ENCODE results near the gene WDR31. TPM values are rescaled to one million over a fixed set of nuclear protein-coding genes. Genes with fewer than 3 reads are reported as not detected.
A peak's percentile ranks its signal among the peaks of the same experiment; 100 is the strongest.

WDR31 gene
- total RNA-seq, 4 donors from 2014 or later: 1.3 to 2.8 (median 2.1) TPM

DNA sequence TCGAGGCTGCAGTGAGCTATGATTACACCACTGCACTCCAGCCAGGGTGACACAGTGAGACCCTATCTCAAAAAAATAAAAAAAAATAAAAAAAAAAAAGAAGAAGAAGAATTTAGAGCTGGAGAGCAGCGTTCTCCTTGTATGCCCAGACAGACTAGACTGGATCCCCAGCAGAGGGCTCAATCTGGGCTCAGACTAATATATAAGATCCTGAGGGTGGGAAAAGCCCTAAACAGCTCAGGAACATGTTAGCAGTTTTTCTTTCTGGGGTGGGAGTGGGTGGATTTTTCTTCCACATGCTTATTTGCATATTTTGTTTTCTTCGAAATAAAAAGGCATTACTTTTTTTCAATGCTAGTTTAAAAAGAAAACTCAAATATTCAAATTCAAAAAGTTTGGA is 8.4 kb upstream of the WDR31 start:
- TF ChIP-seq POLR2AphosphoS5 (IDR thresholded peaks at IDR 0.05) (no peak), EP300 (IDR thresholded peaks at IDR 0.05) (no peak), POLR2A (IDR thresholded peaks at IDR 0.05; ENCODE audit: low read depth) (no peak), CTCF (IDR thresholded peaks at IDR 0.05) (no peak)
- WGBS: 85% methylated on average over 3 of the region's 3 CpGs
- intact Hi-C loops (cut with DNase I): loop anchor here (10.0 kb wide), 1 partner anchor 56 kb away; the partner anchor contains the start of gene ALAD
- no peaks in the 10 kb centered on the region for H3K36me3 ChIP-seq
- H3K4me1 ChIP-seq: peaks cover 8 to 29% (median 25%) of the 10 kb centered on the region in 4 donors
- H3K4me3 ChIP-seq: no peak overlapping the region
- DNase-seq (ENCODE audit: extremely low spot score): no peak
- peaks cover 0 to 40% (median 10%) of the 10 kb centered on the region in 4 donors for H3K27me3 ChIP-seq
- no peak overlapping the region for H3K27ac ChIP-seq (replicated peaks in 1 of 4)
- H3K9me3 ChIP-seq: no peaks in the 10 kb centered on the region

DNA sequence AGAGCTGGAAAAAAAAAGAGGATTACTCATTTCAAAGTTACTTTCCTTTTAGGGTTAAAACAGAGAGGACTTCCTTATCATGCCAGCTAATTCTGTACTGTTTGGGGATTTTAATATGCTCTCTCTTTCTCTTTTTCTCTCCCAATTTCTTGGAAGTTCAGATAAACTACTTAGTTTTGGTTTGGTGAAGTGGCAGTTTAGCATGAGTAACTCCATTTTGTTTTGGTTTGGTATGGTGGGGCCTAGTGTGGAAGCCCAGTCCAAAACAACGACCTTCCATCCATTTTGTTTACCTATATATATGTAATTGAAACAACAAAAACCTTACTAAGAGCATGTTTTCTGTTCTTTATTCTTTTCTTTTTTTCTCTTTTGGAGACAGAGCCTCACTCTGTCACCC is 5.6 kb upstream of the WDR31 start:
- Histone ChIP-seq H3K27ac (replicated peaks in 1 of 4) (peak overlapping the region in 1 of 4 donors; percentile 86), H3K4me3 (no peak overlapping the region), H3K4me1 (peaks cover 11 to 34% (median 33%) of the 10 kb centered on the region in 4 donors), H3K36me3 (no peaks in the 10 kb centered on the region), H3K27me3 (peaks cover 0 to 15% (median 6%) of the 10 kb centered on the region in 4 donors), H3K9me3 (no peaks in the 10 kb centered on the region)
- 87% methylated on average over 1 of the region's 1 CpG for WGBS
- intact Hi-C loops (cut with DNase I): loop anchor here (10.0 kb wide), 1 partner anchor 59 kb away; the partner anchor contains the start of gene ALAD
- no peak for DNase-seq (ENCODE audit: extremely low spot score)
- TF ChIP-seq POLR2AphosphoS5 (IDR thresholded peaks at IDR 0.05) (no peak), POLR2A (IDR thresholded peaks at IDR 0.05; ENCODE audit: low read depth) (no peak), CTCF (IDR thresholded peaks at IDR 0.05) (no peak), EP300 (IDR thresholded peaks at IDR 0.05) (no peak)

GRCh38 chr9:113345190-113345589 is 5.1 kb upstream of the WDR31 start:
- WGBS: 90% methylated on average over 2 of the region's 2 CpGs
- Histone ChIP-seq H3K27me3 (peaks cover 0 to 10% (median 3%) of the 10 kb centered on the region in 4 donors), H3K9me3 (no peaks in the 10 kb centered on the region), H3K27ac (replicated peaks in 1 of 4) (peak overlapping the region in 1 of 4 donors; percentile 86), H3K36me3 (no peaks in the 10 kb centered on the region), H3K4me1 (peaks cover 14 to 32% (median 31%) of the 10 kb centered on the region in 4 donors), H3K4me3 (no peak overlapping the region)
- no peak for DNase-seq (ENCODE audit: extremely low spot score)
- intact Hi-C loops (cut with DNase I): loop anchor here (10.0 kb wide), 1 partner anchor 60 kb away; the partner anchor contains the start of gene ALAD
- no peak for TF ChIP-seq CTCF (IDR thresholded peaks at IDR 0.05)
- no peak for TF ChIP-seq EP300 (IDR thresholded peaks at IDR 0.05)
- TF ChIP-seq POLR2A (IDR thresholded peaks at IDR 0.05; ENCODE audit: low read depth): no peak
- TF ChIP-seq POLR2AphosphoS5 (IDR thresholded peaks at IDR 0.05): no peak

GRCh38 chr9:113343732-113344231 is 3.7 kb upstream of the WDR31 start:
- no peaks in the 10 kb centered on the region for H3K9me3 ChIP-seq
- WGBS: 39% methylated on average over 1 of the region's 1 CpG
- peak overlapping the region; percentile 67 to 86 (median 74) for H3K27ac ChIP-seq (replicated peaks in 1 of 4)
- peak; percentile 96 for DNase-seq (ENCODE audit: extremely low spot score)
- peaks cover 19 to 30% (median 29%) of the 10 kb centered on the region in 4 donors for H3K4me1 ChIP-seq
- H3K4me3 ChIP-seq: no peak overlapping the region
- intact Hi-C loops (cut with DNase I): loop anchor here (5.0 to 10.0 kb wide), 2 partner anchors 34 to 61 kb away; partner anchors contain the start of genes ALAD and HDHD3
- no peaks in the 10 kb centered on the region for H3K27me3 ChIP-seq
- TF ChIP-seq EP300 (IDR thresholded peaks at IDR 0.05) (peak; percentile 34), POLR2AphosphoS5 (IDR thresholded peaks at IDR 0.05) (peak; percentile 53 to 54), POLR2A (IDR thresholded peaks at IDR 0.05; ENCODE audit: low read depth) (no peak)
- H3K36me3 ChIP-seq: no peaks in the 10 kb centered on the region

DNA sequence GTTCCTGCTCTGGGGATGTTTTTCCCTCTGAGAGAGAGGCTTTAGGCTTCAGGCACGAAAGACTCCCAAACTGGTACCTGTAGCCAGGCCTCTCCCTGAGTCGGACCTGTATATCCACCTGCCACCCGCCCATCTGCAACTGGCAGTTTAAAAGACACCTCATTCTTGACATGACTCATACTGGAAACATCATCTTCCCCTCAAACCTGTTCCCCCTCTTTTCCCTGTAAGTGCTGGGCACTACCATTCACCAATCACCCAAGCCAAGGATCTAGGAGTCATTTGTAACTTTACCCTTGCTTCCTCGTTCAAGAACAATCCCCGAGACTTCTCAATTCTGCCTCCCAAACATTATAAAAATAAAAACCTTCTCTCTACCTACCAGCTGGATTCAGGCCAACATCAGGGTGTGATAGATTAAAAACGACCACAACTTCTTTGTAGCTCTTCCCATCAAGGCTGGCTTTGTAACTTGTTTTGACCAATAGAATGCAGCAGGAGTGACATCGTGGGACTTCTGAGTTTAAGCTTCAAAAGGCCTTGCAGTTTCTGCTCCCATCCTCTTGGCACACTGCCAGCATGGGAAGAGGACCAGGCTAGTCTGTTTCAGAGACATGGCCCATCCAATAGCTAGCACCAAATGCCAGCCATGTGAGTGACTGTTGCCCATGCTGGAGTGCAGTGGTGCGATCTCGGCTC is 1.8 kb upstream of the WDR31 start:
- H3K27ac ChIP-seq (replicated peaks in 1 of 4): no peak overlapping the region

More for the DNA sequence above, 1.8 kb upstream of the WDR31 start:
- H3K4me3 ChIP-seq: no peak overlapping the region
- TF ChIP-seq EP300 (IDR thresholded peaks at IDR 0.05) (no peak), CTCF (IDR thresholded peaks at IDR 0.05) (no peak), POLR2AphosphoS5 (IDR thresholded peaks at IDR 0.05) (no peak), POLR2A (IDR thresholded peaks at IDR 0.05; ENCODE audit: low read depth) (no peak)
- WGBS: 67% methylated on average over 9 of the region's 9 CpGs
- intact Hi-C loops (cut with DNase I): loop anchor here (2.0 to 10.0 kb wide), 3 partner anchors 35 to 67 kb away; partner anchors contain the start of genes ALAD, CDC26, HDHD3 and PRPF4
- no peaks in the 10 kb centered on the region for H3K27me3 ChIP-seq
- H3K36me3 ChIP-seq: no peaks in the 10 kb centered on the region
- no peaks in the 10 kb centered on the region for H3K9me3 ChIP-seq
- H3K4me1 ChIP-seq: peaks cover 19 to 31% (median 30%) of the 10 kb centered on the region in 4 donors
- no peak for DNase-seq (ENCODE audit: extremely low spot score)
